GM12801 (cell line): Measurements from ENCODE around the gene PIPOX.

Experiments
- TF ChIP-seq, protein P1 (sequence below): IDR thresholded peaks from one replicate; pipeline ENCODE4 v1.5.1; 2011; ENCODE audit warnings: control low read depth; ENCODE audit not compliant: insufficient read length; ENCODE audit errors: extremely low read depth

The PIPOX gene

DNA sequence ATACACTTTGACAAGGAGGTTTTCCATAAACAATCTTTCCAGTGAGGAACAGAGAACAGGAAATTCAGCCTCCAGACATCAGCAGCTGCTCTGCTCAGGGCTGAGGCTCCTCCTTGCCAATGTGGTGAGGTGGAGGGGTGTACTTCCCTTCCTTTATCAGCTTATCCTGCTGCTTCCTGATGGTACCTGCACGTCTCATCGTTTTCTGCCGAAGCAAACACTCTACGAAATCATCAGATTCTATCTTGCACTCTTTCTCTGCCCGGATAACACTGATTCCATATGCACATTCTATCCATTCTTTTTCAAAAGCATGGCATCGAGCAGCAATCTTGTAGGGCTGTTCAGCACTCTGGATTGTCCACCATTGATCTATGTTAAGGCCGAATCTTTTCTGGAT lies 21.7 kb upstream of the PIPOX start:
- TF ChIP-seq, protein P1, sequence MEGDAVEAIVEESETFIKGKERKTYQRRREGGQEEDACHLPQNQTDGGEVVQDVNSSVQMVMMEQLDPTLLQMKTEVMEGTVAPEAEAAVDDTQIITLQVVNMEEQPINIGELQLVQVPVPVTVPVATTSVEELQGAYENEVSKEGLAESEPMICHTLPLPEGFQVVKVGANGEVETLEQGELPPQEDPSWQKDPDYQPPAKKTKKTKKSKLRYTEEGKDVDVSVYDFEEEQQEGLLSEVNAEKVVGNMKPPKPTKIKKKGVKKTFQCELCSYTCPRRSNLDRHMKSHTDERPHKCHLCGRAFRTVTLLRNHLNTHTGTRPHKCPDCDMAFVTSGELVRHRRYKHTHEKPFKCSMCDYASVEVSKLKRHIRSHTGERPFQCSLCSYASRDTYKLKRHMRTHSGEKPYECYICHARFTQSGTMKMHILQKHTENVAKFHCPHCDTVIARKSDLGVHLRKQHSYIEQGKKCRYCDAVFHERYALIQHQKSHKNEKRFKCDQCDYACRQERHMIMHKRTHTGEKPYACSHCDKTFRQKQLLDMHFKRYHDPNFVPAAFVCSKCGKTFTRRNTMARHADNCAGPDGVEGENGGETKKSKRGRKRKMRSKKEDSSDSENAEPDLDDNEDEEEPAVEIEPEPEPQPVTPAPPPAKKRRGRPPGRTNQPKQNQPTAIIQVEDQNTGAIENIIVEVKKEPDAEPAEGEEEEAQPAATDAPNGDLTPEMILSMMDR, result no peak

GRCh38 chr17:29022074-29022473 lies 20.9 kb upstream of the PIPOX start:
- TF ChIP-seq, protein P1, result no peak

DNA sequence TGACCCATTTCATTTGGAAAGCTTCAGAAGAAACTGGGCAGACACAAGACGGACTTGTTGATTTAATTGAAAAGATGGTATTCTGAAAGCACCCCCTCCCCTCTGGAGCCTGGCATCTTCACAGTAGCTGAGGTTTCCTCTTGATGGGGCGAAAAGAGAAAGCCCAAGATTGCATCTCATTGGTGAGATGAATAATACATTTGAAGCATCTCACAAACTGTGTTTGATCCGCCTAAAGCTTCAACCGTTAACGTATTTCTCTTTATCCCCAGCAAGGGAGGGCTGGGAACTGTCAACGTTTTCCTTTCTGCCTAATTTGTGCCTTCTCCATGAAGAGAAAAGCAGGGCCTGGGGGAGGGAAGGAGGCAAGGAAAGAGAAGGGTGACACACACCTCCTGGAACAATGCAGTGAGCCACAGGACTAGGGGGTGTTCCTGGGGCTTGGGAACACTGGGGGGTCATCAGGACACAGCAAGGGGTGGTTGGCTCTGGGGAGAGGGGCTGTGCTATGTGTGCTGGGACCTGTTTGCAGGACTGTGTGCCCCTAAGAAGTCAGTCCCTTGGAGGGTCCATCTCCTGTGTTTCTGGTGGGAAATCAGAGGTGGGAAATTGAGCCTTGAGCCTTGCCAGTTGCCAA lies 18.5 kb upstream of the PIPOX start:
- TF ChIP-seq, protein P1, result no peak

DNA sequence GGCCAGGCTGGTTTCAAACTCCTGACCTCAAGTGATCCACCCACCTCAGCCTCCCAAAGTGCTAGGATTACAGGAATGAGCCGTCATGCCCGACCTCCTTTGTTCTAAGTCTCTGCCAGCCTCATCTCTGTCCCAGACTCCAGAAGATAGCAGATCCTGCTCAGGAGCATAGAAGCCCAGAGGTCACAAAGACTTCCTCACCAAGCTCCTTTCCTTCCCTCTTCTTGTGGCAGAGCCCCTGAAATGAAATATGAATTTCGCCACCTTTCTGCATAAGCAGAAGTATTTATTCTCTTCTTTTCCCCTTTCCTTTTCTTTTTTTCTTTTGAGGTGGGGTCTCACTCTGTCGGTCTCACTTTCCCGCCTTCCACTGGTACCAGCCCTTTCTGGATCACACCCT lies 11.5 kb upstream of the PIPOX start:
- TF ChIP-seq, protein P1, result no peak

DNA sequence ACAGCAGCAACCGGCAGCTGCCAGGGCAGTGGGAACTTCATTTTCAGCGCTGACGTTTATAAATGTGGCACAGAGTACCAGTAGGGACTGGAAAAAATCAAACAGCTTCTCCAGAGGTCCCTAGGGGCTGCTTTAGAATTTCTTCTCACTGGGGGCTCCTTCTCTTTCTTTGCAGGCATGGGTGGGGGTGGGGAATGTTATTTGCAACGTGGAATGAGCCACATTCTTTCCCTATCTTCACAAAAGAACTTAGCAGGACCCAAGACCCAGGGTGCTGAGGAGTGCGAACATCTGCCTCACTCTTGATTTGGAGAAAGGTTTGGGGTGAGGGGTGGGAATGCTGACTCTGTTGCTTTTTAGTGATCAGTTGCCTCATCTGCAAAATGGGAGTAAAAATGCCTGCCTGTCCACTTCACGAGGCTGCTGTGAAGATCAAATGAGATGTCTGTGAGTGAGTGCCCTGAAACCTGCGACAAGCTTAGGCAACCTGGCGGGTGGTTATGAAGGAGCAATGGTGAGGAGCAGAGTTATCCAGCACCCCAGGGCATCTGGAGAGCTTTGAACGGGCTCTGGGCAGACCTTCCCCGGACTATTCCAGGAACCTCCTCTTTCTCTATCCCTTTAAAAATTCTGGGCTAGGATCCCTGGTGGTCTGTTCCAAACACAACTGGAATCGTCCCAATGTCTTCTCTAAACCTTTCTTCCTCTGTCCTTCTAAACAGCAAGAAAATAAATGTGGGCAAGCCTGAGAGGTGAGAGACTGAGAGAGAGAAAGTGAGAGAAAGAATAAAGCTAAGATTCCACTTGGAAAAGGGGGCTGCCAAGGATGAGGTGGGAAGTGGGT lies 10.7 kb upstream of the PIPOX start:
- TF ChIP-seq, protein P1, result no peak

DNA sequence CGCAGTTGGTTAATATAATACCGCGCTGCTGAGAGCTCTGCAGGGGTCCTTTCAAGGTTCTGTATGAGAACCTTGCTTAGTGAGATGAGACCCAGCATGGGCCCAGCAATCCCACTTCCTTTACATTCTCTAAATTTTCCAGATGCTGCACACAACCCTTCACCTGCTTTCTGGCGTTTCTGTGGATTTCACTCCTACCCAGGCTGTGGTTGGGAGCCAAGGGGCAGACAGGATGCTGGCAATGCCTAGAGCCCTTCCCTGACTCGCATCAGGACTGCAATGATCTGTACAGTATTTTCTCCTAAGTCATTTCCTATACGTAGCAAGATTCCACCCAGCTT lies 10.1 kb upstream of the PIPOX start:
- TF ChIP-seq, protein P1, result no peak

- TF ChIP-seq, protein P1, result no peak
Observed at GRCh38 chr17:29034510-29034909, 8.4 kb upstream of the PIPOX start.
